ENCODE results near the gene ZNRF1. TPM values are rescaled to one million over a fixed set of nuclear protein-coding genes. Genes with fewer than 3 reads are reported as not detected.
A peak's percentile ranks its signal among the peaks of the same experiment; 100 is the strongest.

The ZNRF1 gene
- total RNA-seq, 4 donors from 2014 or later: 12.8 to 24.1 (median 19.0) TPM

- H3K4me1 ChIP-seq: peaks cover 0 to 12% (median 0%) of the 10 kb centered on the region in 3 donors
- H3K27ac ChIP-seq: peak within 1 kb of the TSS; percentile 96 to 99 (median 98)
- H3K27me3 ChIP-seq: no peaks in the 10 kb centered on the region
- no peak for TF ChIP-seq EP300 (IDR thresholded peaks at IDR 0.05)
- peak; percentile 61 to 65 for TF ChIP-seq POLR2A (IDR thresholded peaks at IDR 0.05)
- TF ChIP-seq CTCF (IDR thresholded peaks at IDR 0.05): no peak
- peak; percentile 81 for TF ChIP-seq POLR2AphosphoS5 (IDR thresholded peaks at IDR 0.05)
- peaks cover 0 to 18% of the 10 kb centered on the region in 2 donors for H3K36me3 ChIP-seq
- ATAC-seq: peak; percentile 99
- peak within 1 kb of the TSS; percentile 97 for H3K4me3 ChIP-seq
- H3K9me3 ChIP-seq: peaks cover 0 to 27% (median 0%) of the 10 kb centered on the region in 3 donors
- 0 to 4% methylated on average over 7 to 8 of the region's 93 CpGs for WGBS, 2 donors (ENCODE audit: low coverage in 1 of 2)
Measured at GRCh38 chr16:75148311-75149195, 149.7 kb downstream of the ZNRF1 start, which contains the start of gene ZFP1. Gene ZFP1, plus strand, starts transcription at chr16:75148524. Its CDS starts 4,428 bp downstream, at chr16:75152952.

GRCh38 chr16:75151798-75152197, 153.0 kb downstream of the ZNRF1 start:
- WGBS, 2 donors (ENCODE audit: low coverage in 1 of 2): 45 to 63% methylated on average over 2 of the region's 2 CpGs
- H3K36me3 ChIP-seq: peaks cover 0 to 43% of the 10 kb centered on the region in 2 donors
- no peak overlapping the region for H3K4me3 ChIP-seq
- no peak for ATAC-seq
- H3K9me3 ChIP-seq: peaks cover 0 to 19% (median 0%) of the 10 kb centered on the region in 3 donors
- no peak for TF ChIP-seq POLR2AphosphoS5 (IDR thresholded peaks at IDR 0.05)
- no peak for TF ChIP-seq CTCF (IDR thresholded peaks at IDR 0.05)
- TF ChIP-seq POLR2A (IDR thresholded peaks at IDR 0.05): no peak
- no peak for TF ChIP-seq EP300 (IDR thresholded peaks at IDR 0.05)
- H3K27ac ChIP-seq: no peak overlapping the region
- H3K4me1 ChIP-seq: peaks cover 0 to 12% (median 0%) of the 10 kb centered on the region in 3 donors
- H3K27me3 ChIP-seq: no peaks in the 10 kb centered on the region

GRCh38 chr16:75152635-75153034, 153.8 kb downstream of the ZNRF1 start:
- ATAC-seq: no peak
- TF ChIP-seq POLR2AphosphoS5 (IDR thresholded peaks at IDR 0.05) (no peak), POLR2A (IDR thresholded peaks at IDR 0.05) (no peak), EP300 (IDR thresholded peaks at IDR 0.05) (no peak), CTCF (IDR thresholded peaks at IDR 0.05) (no peak)
- Histone ChIP-seq H3K4me3 (no peak overlapping the region), H3K27me3 (no peaks in the 10 kb centered on the region), H3K27ac (no peak overlapping the region), H3K36me3 (peaks cover 0 to 44% of the 10 kb centered on the region in 2 donors), H3K9me3 (peaks cover 0 to 19% (median 0%) of the 10 kb centered on the region in 3 donors), H3K4me1 (peaks cover 0 to 12% (median 0%) of the 10 kb centered on the region in 3 donors)

GRCh38 chr16:75160386-75160785, 161.6 kb downstream of the ZNRF1 start:
- TF ChIP-seq CTCF (IDR thresholded peaks at IDR 0.05) (no peak), POLR2AphosphoS5 (IDR thresholded peaks at IDR 0.05) (no peak), EP300 (IDR thresholded peaks at IDR 0.05) (no peak), POLR2A (IDR thresholded peaks at IDR 0.05) (no peak)
- Histone ChIP-seq H3K4me1 (no peaks in the 10 kb centered on the region), H3K27ac (no peak overlapping the region), H3K36me3 (peaks cover 0 to 39% of the 10 kb centered on the region in 2 donors), H3K27me3 (no peaks in the 10 kb centered on the region), H3K9me3 (no peaks in the 10 kb centered on the region), H3K4me3 (no peak overlapping the region)
- ATAC-seq: no peak
- no CpG with 5 or more reads among the region's 1 CpG for WGBS, 2 donors (ENCODE audit: low coverage in 1 of 2)

Other genes with a start within 250 kb of the ZNRF1 start
- 1 to 10 TPM in 1 of 4 donors, under 1 TPM in 2, not detected in 1; 0.27 to 2.2 (median 0.31) TPM for gene FA2H, start 224.2 kb upstream of the ZNRF1 start, total RNA-seq
- gene WDR59, start 13.9 kb upstream of the ZNRF1 start, total RNA-seq: 10 to 100 TPM; 18.4 to 31.3 (median 21.4) TPM
- gene LDHD, start 117.8 kb downstream of the ZNRF1 start, total RNA-seq: 10 to 100 TPM in 2 of 4 donors, 1 to 10 TPM in 2; 5.1 to 12.8 (median 8.6) TPM
- 10 to 100 TPM in 3 of 4 donors, 1 to 10 TPM in 1; 9.8 to 18.4 (median 15.4) TPM for gene ZFP1, start 149.5 kb downstream of the ZNRF1 start, total RNA-seq
- not detected for gene CTRB2, start 208.1 kb downstream of the ZNRF1 start, total RNA-seq
- not detected for gene CTRB1, start 220.0 kb downstream of the ZNRF1 start, total RNA-seq